Measurements from ENCODE around the gene TRNT1.
A peak's percentile ranks its signal among the peaks of the same experiment; 100 is the strongest.

TRNT1 gene

GRCh38 chr3:3113042-3113709 is 13.6 kb upstream of the TRNT1 start:
- DNase-seq, result no peak

GRCh38 chr3:3117651-3118050 is 9.1 kb upstream of the TRNT1 start:
- DNase-seq, result no peak

GRCh38 chr3:3119393-3119851 is 7.3 kb upstream of the TRNT1 start:
- DNase-seq, result no peak

GRCh38 chr3:3125977-3126376 is 763 bp upstream of the TRNT1 start:
- DNase-seq, result no peak

- peak in 1 of 2 experiments; percentile 21 for DNase-seq
Measured at GRCh38 chr3:3127432-3128010, 781 bp downstream of the TRNT1 start.

GRCh38 chr3:3129579-3129978 is 2.8 kb downstream of the TRNT1 start:
- no peak for DNase-seq

- no peak for DNase-seq
Measured at GRCh38 chr3:3133500-3133899, 6.8 kb downstream of the TRNT1 start.

GRCh38 chr3:3134750-3135448 is 8.2 kb downstream of the TRNT1 start:
- no peak for DNase-seq

GRCh38 chr3:3137526-3137925 is 10.8 kb downstream of the TRNT1 start:
- no peak for DNase-seq

- DNase-seq, result no peak
Measured at GRCh38 chr3:3141939-3142338, 15.2 kb downstream of the TRNT1 start.

GRCh38 chr3:3145831-3146230 is 19.1 kb downstream of the TRNT1 start:
- no peak for DNase-seq

GRCh38 chr3:3149560-3149959 is 22.8 kb downstream of the TRNT1 start:
- no peak for DNase-seq

GRCh38 chr3:3151513-3151912 is 24.8 kb downstream of the TRNT1 start:
- DNase-seq, result no peak

- no peak for DNase-seq
Measured at GRCh38 chr3:3154879-3155610, 28.3 kb downstream of the TRNT1 start.

GRCh38 chr3:3157484-3157883 is 30.7 kb downstream of the TRNT1 start:
- no peak for DNase-seq

- DNase-seq, result no peak
Measured at GRCh38 chr3:3160826-3161225, 34.1 kb downstream of the TRNT1 start.

GRCh38 chr3:3165241-3165640 is 38.5 kb downstream of the TRNT1 start:
- no peak for DNase-seq

- no peak for DNase-seq
Measured at GRCh38 chr3:3165650-3166049, 38.9 kb downstream of the TRNT1 start.

- peak in 1 of 2 experiments; percentile 19 for DNase-seq
Measured at GRCh38 chr3:3170998-3171397, 44.3 kb downstream of the TRNT1 start.

GRCh38 chr3:3172627-3173026 is 45.9 kb downstream of the TRNT1 start:
- no peak for DNase-seq

- DNase-seq, result no peak
Measured at GRCh38 chr3:3177861-3178497, 51.2 kb downstream of the TRNT1 start.

- no peak for DNase-seq
Measured at GRCh38 chr3:3178498-3179328, 52.0 kb downstream of the TRNT1 start.
